A549 (cell line): ENCODE data around the gene PPP1R15A.

ENCODE experiments used
- CEBPB ChIP-seq, 2 experiments: fragments of >200 bp in 1 of 2; sonication (Bioruptor Twin) in 1 of 2; formaldehyde crosslinking in 1 of 2; IDR thresholded peaks; 2 replicates each; pipeline ENCODE4 v1.6.1; 2012 to 2016
- CTCF ChIP-seq: fragments of >200 bp; sonication (Bioruptor Twin); formaldehyde crosslinking; IDR thresholded peaks from 3 replicates; pipeline ENCODE4 v1.5.1; 2016
- E2F6 ChIP-seq: IDR thresholded peaks from 2 replicates; pipeline ENCODE4 v1.6.1; 2012; ENCODE audit warnings: low read depth, borderline replicate concordance
- ELK1 ChIP-seq: fragments of 150-350 bp; IDR thresholded peaks from 2 replicates; pipeline ENCODE4 v1.6.1; 2014; ENCODE audit warnings: low read depth, mild to moderate bottlenecking, low read length
- JUN ChIP-seq, 2 experiments: fragments of >200 bp; sonication (Bioruptor Twin); formaldehyde crosslinking; IDR thresholded peaks; 2 replicates in 1 of 2; 3 replicates in 1 of 2; pipeline ENCODE4 v1.6.1; 2016 to 2017

GRCh38 chr19:48890551-48890950 is 18.3 kb downstream of the PPP1R15A start:
- no peak for TF ChIP-seq CTCF
- TF ChIP-seq ELK1, result no peak
- TF ChIP-seq JUN (IDR thresholded peaks at IDR 0.05), result no peak
- TF ChIP-seq E2F6, result no peak
- TF ChIP-seq CEBPB (IDR thresholded peaks at IDR 0.05), result no peak
